HG03571 (cell line): ENCODE results near the gene STX7.
"Not testable (repeated sequence)": the region's sequence is repeated elsewhere in the genome, so short reads cannot be mapped to it uniquely, and the experiment has no call there.

Experiments
- ATAC-seq: cut with Tn5 transposase; IDR thresholded peaks from one replicate; pipeline ENCODE4 v1.9.1; 2021; ENCODE audit not compliant: unreplicated experiment

STX7 gene, protein sequence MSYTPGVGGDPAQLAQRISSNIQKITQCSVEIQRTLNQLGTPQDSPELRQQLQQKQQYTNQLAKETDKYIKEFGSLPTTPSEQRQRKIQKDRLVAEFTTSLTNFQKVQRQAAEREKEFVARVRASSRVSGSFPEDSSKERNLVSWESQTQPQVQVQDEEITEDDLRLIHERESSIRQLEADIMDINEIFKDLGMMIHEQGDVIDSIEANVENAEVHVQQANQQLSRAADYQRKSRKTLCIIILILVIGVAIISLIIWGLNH

DNA sequence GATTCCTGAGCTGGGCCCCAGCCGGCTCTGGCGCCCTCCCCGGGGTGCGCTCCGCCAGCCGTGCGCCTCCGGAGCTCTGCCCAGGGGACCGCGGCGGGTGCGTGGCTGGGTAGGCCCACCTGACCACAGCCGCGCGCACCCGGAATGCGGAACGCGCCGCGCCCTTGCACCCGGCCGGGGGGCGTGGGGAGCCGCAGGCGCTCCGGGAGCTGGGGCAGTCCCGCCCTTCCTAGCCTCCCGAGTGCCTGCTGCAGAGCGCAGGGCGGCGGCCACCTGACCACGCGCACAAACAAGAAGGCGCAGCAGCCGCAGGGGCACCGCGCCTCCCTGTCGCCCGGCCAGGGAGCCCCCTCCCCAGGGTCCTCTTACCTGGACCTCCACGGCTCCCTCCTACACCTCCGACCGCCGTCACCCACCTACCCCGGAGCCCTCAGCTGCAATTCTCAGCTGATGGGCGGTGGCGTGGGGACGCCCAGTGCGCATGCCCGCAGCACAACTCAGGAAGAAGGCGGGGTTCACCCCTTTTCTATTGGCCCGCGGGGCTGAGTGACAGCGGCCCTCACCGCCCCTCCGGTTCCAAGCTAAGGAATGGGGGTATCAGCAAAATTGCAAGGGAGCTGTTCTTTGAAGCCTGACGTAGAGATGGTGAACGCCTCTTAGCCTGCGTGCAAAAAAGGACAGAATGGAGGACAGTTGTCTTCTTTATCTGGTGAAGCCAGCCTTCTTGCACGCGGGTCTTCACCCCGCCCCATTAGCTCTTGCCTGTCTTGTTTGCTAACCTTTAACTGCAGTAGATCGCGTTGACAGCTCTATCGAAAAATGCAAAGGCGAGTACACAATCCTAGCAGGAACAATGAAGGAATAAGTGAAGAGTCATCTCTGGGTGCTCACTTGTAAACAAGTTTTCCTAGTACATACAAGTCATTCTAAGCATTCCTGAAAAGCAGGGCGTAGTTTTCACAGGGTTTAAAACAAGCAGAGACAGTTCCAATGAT is at the start of gene STX7:
TSS of gene STX7 (minus strand) at position 479 of the 995 bp plus-strand sequence. CDS start 9,586 bp downstream, outside the sequence.
- peak; percentile 88 for ATAC-seq

DNA sequence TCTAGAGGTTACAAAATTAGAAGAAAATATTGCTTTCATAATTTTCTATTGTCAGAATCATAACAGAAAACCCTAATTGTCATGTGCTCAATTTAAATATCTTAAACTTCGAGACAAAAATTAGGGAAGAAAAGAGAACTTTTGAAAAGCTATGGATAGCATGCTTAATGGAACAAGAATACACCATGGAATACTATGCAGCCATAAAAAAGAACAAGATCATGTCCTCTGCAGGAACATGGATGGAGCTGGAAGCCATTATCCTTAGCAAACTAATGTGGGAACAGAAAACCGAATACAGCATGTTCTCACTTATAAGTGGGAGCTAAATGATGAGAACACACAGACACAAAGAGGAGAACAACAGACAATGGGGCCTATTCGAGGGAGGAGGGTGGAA is 47.2 kb upstream of the STX7 start:
- not testable (repeated sequence) for ATAC-seq

DNA sequence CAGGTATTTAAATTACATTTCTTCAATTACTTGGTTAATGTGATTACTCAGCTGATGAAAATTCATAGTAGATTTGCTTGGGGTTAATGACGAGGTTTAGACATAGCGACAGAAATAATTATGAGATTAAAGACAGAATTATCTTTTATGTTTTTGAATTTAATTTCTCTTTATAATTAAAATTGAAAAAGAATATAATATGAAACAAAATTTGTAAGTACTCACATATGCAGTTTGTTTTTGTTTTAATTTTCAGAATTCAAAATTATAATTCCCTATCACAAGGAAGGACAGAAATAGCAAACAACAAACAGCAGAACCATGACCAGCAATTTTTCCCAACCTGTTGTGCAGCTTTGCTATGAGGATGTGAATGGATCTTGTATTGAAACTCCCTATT is 39.5 kb upstream of the STX7 start, which contains the start of gene TAAR8:
TSS of gene TAAR8 (plus strand) at position 301 of the 400 bp plus-strand sequence. CDS start at position 322, 21 bp downstream.
- ATAC-seq, result no peak

DNA sequence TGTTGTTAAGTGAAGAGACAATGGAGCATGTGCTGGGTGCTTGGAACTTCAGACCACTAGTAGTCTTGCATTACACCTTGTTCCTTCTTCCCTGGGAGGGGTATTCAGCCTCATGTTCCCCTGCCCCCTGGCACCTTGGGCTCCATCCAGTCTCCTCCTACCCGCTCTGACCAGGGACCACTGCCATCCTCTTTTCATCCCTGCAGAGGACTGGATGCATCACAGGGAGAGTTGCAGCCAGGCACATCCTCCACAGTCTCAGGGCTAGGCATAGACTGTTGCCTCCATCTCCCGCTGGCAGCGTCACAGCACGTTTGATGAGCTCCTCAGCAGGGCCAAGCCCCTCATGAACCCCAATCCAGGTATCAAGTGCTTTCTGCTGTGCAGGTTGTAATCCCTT is 38.3 kb upstream of the STX7 start:
- ATAC-seq, result no peak

DNA sequence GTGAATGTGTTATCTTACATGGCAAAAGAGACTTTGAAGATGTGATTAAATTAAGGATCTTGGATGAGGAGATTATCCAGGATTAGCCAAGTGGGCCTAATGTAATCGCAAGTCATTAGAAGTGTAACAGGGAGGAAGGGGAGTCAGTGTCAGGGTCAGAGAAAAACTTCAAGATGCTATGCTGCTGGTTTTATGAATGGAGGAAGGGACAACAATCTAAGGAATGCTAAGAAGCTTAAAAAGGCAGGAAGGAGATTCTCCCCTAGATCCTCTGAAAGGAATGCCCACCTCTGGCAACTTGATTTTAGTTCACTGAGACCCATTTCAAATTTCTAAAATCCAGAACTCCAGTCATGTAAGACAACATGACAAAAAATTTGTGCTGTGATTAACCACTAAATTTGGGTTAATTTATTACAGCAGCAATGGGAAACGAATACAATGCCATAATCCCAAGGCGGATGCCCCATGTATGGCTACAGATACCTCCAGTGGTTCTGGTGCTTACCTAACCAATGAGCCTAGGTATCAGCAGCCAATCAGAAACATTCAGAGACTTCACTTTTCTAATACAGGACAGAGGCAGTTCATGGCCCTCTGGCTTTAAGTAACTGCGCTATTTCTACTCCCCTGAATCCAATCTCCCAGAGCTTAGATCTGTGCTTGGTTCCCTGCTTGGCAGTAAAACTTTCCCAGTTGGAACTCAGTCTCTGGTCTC is 36.0 kb upstream of the STX7 start:
- no peak for ATAC-seq

DNA sequence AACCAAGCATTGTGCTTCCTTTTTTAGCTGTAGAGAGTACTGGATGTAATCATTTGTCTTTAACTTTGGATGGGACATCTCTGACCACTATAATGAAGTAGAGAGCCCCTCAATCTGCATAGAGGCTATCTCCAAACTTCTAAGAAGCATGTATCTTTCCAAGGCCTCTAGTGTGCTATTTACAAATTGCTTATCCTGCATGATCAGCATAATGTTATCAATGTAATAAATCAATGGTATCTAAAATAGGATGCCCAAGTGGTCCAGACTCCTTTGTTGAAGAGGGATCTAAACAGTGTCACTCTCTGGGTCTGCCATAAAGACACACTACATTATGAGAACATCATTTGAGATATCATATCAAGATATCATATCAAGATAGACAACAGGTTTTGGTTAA is 31.9 kb upstream of the STX7 start:
- ATAC-seq, result no peak

DNA sequence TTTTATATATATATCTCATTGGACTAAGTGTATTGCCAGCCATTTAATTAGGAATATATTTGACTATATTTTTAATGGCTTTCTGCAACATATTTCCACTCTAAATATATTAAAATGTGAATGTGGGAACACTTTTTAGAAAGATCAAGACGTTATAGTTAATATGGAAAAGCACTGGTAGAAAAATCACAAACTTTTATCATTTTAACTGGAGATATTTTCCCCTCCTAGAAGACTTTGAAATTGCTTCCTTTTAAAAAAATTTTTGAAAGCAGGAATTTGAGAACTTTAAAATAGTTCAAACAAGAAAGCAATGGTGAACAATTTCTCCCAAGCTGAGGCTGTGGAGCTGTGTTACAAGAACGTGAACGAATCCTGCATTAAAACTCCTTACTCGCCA is 25.1 kb upstream of the STX7 start, which contains the start of gene TAAR9:
TSS of gene TAAR9 (plus strand) at position 301 of the 400 bp plus-strand sequence. CDS start at position 314, 13 bp downstream.
- ATAC-seq, result no peak

DNA sequence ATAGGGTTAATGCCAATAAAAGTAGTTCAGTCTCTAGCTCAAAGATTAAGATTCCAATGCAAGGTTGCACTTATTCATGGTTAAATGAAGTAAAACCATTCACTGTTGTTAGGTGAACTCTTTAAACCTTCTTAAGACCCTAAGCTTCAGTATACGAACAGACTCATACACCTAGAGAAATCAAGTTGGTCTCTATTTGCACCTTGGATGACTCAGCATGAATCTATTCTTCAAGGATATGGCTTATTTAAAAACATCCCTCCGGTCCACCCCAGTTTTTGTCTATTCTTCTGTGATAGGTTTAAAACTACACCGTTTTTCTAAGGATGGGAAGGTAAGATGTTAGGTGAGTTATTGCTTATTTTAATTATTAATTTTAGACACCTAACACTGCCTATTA is 24.2 kb upstream of the STX7 start:
- no peak for ATAC-seq

DNA sequence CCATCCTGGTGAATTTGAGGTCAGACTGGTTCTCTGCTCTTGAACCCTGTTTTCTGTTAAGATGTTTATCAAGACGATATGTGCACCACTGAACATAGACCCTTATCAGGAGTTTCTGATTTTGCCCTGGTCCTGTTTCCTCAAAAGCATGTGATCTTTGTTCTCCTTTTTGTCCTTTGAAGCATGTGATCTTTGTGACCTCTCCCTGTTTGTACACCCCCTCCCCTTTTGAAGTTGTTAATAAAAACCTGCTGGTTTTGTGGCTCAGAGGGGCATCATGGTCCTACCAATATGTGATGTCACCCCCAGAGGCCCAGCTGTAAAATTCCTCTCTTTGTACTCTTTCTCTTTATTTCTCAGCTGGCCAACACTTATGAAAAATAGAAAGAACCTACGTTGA is 21.6 kb upstream of the STX7 start:
- not testable (repeated sequence) for ATAC-seq

DNA sequence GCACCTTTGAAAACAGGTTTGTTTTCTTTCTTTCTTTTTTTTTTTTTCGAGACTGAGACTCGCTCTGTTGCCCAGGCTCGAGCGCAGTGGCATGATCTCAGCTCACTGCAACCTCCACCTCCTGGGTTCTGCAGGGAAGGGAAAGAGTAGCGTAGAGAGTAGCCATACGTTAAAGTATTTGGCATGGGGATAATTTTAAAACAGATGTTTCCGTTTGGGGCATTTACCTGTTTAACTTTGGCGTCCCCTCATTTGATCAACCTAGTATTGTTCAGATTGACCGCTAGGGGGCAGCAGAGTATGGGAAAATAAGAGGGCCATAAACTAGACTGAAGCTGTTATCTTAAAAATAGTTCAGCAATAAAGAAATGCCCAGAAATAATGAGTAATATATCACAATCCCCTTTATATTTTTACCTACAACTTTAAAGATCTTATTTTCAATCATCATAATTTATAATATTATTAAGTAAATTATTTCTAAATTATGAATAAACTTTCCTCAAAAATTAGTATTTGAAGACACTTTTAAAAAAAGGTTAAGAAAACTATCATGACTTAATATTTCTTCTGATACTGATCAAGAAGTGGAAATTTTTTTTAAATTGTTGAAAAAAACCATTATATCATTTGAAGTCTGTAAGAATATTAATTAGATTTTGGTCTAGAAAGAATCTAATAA is 17.5 kb upstream of the STX7 start:
- ATAC-seq, result peak; percentile 73

DNA sequence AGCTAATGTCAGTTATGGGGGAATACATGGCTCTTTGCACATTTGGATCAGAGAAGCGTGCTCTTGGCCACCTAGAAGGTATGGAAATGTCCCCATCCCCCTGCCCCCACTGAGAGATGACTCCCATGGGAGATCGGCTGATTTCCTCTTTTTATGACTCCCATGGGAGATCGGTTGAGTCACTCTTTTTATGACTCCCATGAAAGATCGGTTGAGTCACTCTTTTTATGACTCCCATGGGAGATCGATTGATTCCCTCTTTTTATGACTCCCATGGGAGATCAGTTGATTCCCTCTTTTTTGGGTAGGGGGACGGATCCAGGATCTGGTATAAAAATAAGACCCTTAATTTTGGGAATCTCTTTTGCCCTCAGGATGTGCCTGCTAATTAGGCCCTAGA is 14.9 kb upstream of the STX7 start:
- no peak for ATAC-seq

DNA sequence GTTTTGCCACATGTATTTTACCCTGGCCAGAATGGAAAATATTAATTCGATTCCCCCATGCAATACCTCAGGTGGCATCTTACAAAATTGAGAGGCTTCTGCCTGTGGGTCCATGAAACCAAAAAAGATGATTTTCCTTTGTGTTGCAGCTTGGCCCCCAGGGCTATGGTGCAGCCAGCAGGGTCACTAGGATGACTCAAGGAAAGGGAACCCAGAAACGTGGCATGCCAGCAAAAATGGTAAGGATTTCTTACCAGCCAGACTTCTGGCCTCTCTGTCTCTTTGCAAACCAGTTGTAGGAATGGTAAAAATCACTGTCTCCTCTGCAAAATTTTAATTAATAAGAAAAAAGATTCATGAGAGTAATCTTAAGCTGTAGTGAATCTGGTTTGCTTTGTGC is 13.5 kb upstream of the STX7 start:
- no peak for ATAC-seq

DNA sequence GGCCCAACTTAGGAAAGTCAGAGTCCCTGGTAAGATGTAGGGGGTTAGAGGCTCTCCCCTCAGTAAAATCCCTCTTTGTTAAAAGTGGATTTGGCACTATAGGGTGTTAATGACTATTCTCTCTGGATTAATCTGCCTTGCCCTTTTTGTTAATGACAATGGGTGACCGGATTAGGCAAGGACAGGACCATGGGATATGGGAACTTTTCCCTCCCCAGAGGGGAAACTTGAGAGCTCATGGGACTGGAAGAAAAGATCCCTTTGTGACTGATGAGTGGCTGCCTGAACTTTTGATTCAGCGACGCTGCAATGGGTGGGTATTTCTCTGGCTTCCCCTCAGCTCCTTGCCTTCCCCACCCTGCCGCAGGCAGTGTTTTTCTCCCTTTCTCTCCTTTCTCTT is 12.9 kb upstream of the STX7 start:
- no peak for ATAC-seq

DNA sequence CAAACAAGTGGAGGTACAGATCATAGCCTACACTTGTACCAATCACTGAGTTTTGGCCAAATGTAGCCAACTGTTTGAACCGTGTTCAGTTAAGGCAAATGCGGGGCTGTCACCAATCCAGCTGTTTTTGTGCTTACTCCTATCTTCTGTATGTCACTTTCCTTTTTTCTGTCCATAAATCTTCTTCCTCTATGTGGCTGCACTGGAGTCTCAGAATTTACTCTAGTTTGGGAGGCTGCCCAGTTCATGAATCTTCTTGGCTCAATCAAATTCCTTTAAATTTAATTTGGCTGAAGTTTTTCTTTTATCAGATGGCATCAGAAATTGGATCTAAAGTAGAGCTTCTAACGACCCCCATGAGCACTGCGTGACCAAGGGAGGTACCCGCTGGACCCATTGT is 11.7 kb upstream of the STX7 start:
- ATAC-seq, result no peak

DNA sequence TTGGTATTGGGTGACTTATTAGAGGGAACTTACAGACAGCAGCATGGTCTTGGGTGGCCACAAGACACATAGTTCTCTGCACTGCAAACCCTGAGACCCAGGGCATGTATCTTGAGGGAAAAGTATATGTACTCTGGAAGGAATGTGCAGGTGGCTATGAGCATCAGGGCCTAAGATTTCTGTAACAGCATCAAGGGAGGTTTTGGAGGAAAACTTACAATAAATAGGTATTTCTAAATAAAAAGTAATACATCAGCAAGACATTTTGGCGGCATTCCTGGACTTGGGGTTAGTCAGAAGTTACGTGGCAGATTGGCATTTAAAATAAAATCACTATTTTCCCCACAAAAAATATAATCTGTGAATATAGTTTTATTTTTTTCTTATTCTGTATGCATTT is 8.0 kb upstream of the STX7 start:
- no peak for ATAC-seq

DNA sequence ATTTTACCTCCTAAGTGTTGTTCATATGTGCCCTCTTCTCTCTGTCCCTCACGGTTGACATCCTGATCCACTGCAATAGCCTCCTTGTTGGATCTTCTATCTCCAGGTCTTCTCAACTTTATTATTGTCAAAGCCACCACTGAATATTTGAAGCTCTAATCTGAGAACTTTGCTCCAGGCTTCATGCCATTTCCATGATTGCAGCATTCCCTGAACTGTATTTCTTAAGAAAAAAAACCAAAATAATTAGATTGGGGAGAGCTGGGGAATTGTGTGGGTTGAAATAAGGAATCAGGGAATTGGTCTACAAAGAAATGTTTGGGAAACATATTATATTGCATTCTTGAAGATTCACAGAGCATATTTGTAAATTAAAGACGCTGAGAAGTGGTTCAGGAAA is 2.5 kb upstream of the STX7 start:
- no peak for ATAC-seq

DNA sequence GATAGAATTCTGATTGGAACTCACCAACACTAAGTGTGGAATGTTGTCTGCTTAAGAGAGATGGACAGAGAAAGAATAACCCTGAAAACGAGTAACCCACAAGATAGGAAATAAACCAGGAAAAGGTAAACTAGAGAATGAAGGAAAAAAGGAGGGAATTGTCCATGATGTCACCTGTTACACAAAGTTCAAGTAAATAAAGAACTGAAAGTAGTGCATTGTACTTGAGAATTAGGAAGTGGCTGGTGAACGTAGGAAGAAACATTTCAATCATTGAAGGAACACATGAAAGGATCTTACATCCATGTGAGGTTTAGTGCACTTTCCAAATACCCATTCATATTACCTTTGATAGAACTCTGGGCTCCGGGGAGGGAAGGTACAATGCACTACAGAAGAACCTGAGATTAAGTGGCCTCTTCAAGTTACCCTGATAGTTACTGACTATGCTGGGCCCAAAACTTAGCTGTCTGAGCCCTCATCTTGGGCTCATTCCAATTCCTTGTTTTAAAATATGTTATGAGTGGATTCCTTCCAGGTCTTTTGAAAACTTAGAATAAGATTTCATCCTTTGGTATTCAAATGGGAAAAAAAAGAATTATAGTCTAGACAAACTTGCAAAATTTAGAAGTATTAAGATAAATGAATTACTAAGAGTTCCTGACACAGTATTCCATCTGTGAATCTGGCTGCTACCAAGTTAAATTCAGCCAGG is 1.1 kb upstream of the STX7 start:
- no peak for ATAC-seq

DNA sequence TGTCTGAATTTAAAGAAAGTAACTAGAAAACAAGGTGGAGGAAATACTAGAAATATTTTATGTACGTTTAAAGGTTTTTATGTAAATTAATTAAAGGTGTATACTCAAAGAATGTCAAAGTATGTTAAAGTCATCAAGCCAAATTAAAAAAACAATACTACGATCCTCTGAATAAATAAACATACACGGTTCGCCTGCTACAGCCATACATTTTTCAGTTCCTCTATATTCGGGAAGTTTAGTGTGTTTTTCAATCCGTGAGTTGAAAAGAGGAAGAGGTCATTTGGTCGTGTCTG is 626 bp downstream of the STX7 start:
- no peak for ATAC-seq

DNA sequence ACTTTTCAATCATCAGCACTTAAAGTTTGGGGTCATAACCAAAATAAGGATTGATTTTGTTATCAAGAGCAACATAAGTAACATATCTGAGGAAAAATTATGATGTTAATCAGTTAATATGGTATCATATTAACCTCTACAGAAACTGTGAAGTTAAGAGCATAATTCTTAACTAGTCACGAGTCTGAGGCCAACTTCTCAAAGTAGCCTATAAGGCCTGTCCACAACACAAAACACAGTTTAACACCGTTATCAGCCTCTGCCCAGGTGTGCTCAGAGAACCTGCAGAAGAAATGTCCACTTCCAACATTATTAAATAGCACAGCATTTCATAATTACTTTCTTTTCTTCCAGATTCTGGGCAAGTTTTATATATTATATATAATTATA is 1.1 kb downstream of the STX7 start:
- ATAC-seq, result no peak

DNA sequence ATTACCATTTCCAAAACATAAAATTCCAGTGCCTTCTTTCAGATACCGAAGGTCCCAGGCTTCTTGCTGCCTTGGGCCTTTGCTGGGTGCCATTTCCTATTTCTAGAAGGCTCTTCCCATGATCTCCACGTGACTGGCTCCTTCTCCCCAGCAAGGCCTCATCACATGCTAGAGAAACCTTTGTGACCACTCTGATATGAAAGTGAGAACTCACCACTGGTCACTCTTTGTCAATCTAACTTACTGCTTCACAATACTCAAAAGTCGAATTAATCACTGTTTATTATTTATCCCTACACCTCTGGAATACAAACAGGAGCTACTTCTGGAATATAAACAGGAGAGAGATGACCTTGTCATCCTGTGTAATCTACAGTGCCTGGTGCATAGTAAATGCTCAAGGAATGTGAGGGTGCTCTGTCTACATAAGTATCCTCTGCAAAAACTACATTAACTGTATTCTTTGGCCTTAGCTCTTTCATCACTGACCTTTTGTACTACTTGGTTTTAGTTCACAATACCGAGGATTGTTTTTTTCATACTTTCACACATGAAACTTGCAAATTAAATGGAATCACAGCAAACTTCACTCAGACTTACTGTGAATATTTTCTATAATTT is 1.6 kb downstream of the STX7 start:
- no peak for ATAC-seq
